SU-DHL-6 (cell line): ENCODE results near the gene SLF2.

Experiments
- CTCF ChIP-seq: fragments of 200-600 bp; sonication (generic); IDR thresholded peaks from one replicate; pipeline ENCODE4 v1.5.1; 2017; ENCODE audit warnings: antibody characterized with exemption, mild to moderate bottlenecking, low read length, moderate library complexity; ENCODE audit not compliant: insufficient read depth, poor library complexity, severe bottlenecking
- EZH2phosphoT487 ChIP-seq: fragments of 200-600 bp; sonication (generic), shearing (Covaris generic); conservative IDR thresholded peaks from 2 replicates; pipeline ENCODE4 v1.6.1; 2018; ENCODE audit warnings: mild to moderate bottlenecking, antibody characterized with exemption, low read length, moderate library complexity, mixed read lengths

GRCh38 chr10:100895346-100895745 is 17.4 kb upstream of the SLF2 start:
- TF ChIP-seq CTCF (no peak), EZH2phosphoT487 (no peak)
